BE2C (cell line): ENCODE data around the gene PLCB1.

Experiments
- DNase-seq: peaks from one replicate; pipeline ENCODE4 v3.0.0-alpha.2; 2020
- H3K27me3 ChIP-seq: fragments of 250-450 bp; sonication (Bioruptor Pico); 2 replicates; pipeline ENCODE4 v1.5.1; 2020; ENCODE audit warnings: mild to moderate bottlenecking
- H3K36me3 ChIP-seq: fragments of 250-450 bp; sonication (Bioruptor Pico); 2 replicates; pipeline ENCODE4 v1.5.1; 2020; ENCODE audit warnings: mild to moderate bottlenecking
- H3K4me1 ChIP-seq: fragments of 250-450 bp; sonication (Bioruptor Pico); 2 replicates; pipeline ENCODE4 v1.5.1; 2020
- H3K4me3 ChIP-seq: 2 replicates; pipeline ENCODE4 v1.5.1; 2011; ENCODE audit warnings: low read depth, low read length
- H3K9me3 ChIP-seq: fragments of 250-450 bp; sonication (Bioruptor Pico); 2 replicates; pipeline ENCODE4 v1.5.1; 2020
- TF ChIP-seq, protein P1 (sequence below): IDR thresholded peaks from 2 replicates; pipeline ENCODE4 v1.5.1; 2012; ENCODE audit warnings: mild to moderate bottlenecking, low read depth, low read length

PLCB1 gene

DNA sequence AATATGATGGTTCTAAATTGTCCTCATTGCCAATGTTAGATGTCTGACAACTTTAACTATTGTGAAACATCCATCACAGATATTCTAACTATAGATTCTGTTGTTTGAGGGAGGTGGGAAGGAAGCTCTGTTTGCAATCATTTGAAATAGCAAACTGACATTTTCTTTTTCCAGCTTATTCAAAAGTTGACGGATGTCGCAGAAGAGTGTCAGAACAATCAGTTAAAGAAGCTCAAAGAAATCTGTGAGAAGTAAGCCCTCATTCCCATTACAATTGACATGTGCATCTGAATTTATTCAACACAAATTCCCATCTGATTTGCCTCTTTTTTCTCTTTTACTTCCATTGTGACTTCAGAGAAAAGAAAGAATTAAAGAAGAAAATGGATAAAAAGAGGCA is 656.2 kb downstream of the PLCB1 start:
- Histone ChIP-seq H3K4me3 (no peak overlapping the region), H3K9me3 (no peaks in the 10 kb centered on the region), H3K27me3 (no peaks in the 10 kb centered on the region), H3K4me1 (peaks cover 3% of the 10 kb centered on the region; the same call in 1 of the 2 replicates), H3K36me3 (peaks cover 10% of the 10 kb centered on the region)
- DNase-seq, result no peak
- TF ChIP-seq, protein P1, sequence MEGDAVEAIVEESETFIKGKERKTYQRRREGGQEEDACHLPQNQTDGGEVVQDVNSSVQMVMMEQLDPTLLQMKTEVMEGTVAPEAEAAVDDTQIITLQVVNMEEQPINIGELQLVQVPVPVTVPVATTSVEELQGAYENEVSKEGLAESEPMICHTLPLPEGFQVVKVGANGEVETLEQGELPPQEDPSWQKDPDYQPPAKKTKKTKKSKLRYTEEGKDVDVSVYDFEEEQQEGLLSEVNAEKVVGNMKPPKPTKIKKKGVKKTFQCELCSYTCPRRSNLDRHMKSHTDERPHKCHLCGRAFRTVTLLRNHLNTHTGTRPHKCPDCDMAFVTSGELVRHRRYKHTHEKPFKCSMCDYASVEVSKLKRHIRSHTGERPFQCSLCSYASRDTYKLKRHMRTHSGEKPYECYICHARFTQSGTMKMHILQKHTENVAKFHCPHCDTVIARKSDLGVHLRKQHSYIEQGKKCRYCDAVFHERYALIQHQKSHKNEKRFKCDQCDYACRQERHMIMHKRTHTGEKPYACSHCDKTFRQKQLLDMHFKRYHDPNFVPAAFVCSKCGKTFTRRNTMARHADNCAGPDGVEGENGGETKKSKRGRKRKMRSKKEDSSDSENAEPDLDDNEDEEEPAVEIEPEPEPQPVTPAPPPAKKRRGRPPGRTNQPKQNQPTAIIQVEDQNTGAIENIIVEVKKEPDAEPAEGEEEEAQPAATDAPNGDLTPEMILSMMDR, result no peak

GRCh38 chr20:8788831-8789230 is 656.8 kb downstream of the PLCB1 start:
- no peak overlapping the region for H3K4me3 ChIP-seq
- H3K4me1 ChIP-seq, result peaks cover 3% of the 10 kb centered on the region; the same call in 1 of the 2 replicates
- peaks cover 10% of the 10 kb centered on the region for H3K36me3 ChIP-seq
- H3K9me3 ChIP-seq, result no peaks in the 10 kb centered on the region
- no peak for DNase-seq
- no peaks in the 10 kb centered on the region for H3K27me3 ChIP-seq
- TF ChIP-seq, protein P1, result no peak

GRCh38 chr20:8790442-8791074 is 658.5 kb downstream of the PLCB1 start:
- peaks cover 3% of the 10 kb centered on the region; the same call in 1 of the 2 replicates for H3K4me1 ChIP-seq
- TF ChIP-seq, protein P1, result peak; percentile 100
- peaks cover 10% of the 10 kb centered on the region for H3K36me3 ChIP-seq
- no peaks in the 10 kb centered on the region for H3K27me3 ChIP-seq
- no peak overlapping the region for H3K4me3 ChIP-seq
- peak; percentile 50 for DNase-seq
- no peaks in the 10 kb centered on the region for H3K9me3 ChIP-seq

- H3K36me3 ChIP-seq, result peaks cover 4% of the 10 kb centered on the region
Observed at GRCh38 chr20:8795404-8795803, 663.3 kb downstream of the PLCB1 start.

GRCh38 chr20:8796088-8796660 is 664.1 kb downstream of the PLCB1 start:
- DNase-seq, result no peak
- TF ChIP-seq, protein P1, result no peak
- H3K4me3 ChIP-seq, result no peak overlapping the region
- peaks cover 5% of the 10 kb centered on the region for H3K4me1 ChIP-seq
- H3K9me3 ChIP-seq, result no peaks in the 10 kb centered on the region
- H3K27me3 ChIP-seq, result no peaks in the 10 kb centered on the region
- H3K36me3 ChIP-seq, result peaks cover 4% of the 10 kb centered on the region

More at GRCh38 chr20:8795404-8795803, 663.3 kb downstream of the PLCB1 start:
- Histone ChIP-seq H3K4me1 (peaks cover 9% of the 10 kb centered on the region), H3K4me3 (no peak overlapping the region), H3K9me3 (no peaks in the 10 kb centered on the region), H3K27me3 (no peaks in the 10 kb centered on the region)
- DNase-seq, result no peak
- TF ChIP-seq, protein P1, result no peak

DNA sequence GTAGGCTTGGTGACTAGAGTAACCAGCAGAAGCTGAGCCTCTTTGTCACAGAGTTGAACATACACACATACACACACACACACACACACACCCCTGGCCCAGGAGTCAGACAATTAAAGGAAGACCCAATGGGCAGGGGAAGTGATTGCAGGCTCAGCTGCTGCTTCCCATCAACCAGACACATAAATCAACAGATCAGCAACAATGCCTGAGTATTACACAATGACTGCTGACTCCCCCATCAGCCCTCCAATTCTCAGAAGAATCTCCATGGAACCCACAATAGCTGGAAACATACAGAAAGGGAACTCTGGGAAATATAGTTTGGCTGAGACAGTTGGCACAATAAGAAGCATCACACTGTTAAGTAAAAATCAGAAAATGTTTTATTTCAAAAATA is 666.4 kb downstream of the PLCB1 start:
- Histone ChIP-seq H3K4me1 (peaks cover 17% of the 10 kb centered on the region), H3K36me3 (no peaks in the 10 kb centered on the region), H3K9me3 (no peaks in the 10 kb centered on the region), H3K27me3 (no peaks in the 10 kb centered on the region), H3K4me3 (no peak overlapping the region)
- TF ChIP-seq, protein P1, result no peak
- DNase-seq, result no peak
